Measurements from ENCODE around the gene XPOT. TPM values are rescaled to one million over a fixed set of nuclear protein-coding genes. Genes with fewer than 3 reads are reported as not detected.

XPOT gene
- total RNA-seq, 2 donors from 2014 or later: 94.9 to 100 TPM

DNA sequence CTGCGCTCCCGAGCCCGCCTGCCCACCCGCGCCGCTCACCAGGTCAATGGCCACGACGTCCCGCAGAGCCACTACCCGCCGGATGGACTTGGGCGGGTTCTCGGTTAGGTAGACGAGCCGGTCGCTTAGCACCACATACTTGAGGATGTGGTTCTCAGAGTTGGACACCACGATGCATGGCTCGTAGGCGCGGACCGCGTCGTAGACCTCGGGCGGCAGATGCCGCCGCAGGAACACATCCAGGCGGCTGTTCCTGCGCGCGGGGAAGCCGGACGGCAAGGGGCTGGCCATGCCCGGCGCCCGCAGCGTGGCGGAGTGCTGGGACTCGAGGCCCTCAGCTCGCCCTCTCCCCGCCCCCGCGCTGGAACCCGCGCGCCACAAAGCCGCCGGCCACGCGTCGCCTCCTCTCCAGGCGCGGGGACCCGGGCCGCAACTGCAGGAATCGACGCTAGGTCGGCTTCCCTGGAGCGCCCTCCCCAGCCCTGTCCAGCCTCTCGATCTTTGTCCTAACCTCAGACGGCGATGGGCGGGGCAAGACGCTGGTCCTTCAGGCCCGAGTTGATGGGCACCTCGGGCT, 13.8 kb upstream of the XPOT start, which contains the start of gene C12orf56:
TSS of gene C12orf56 (minus strand) at position 484 of the 577 bp plus-strand sequence. CDS start at position 291, 193 bp downstream.
- H3K4me3 Mint-ChIP-seq: peak within 1 kb of the TSS; percentile 51
- H3K9ac ChIP-seq (ENCODE audit: extremely low read depth, low read length, poor library complexity, severe bottlenecking): no peak within 1 kb of the TSS

DNA sequence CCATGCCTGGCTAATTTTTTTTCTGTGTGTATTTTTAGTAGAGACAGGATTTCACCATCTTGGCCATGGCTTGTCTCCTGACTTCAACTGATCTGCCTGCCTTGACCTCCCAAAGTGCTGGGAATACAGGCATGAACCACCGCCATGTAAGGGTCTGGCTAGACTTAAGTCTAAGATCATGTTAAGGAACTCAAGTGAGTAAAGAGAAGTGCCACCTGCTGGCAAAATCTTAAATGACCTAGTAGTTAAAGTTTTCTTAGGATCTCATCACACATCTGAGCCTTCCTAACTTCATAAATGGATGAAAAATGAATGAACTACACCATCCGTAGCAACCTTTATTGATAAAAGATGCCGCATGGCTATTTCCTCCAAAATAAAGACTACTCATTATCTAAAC, 12.0 kb upstream of the XPOT start:
- Mint-ChIP-seq H3K4me3 (no peak overlapping the region), H3K27ac (no peak overlapping the region), H3K36me3 (ENCODE audit: low read depth) (no peaks in the 10 kb centered on the region), H3K9me3 (no peaks in the 10 kb centered on the region), H3K4me1 (no peaks in the 10 kb centered on the region), H3K27me3 (ENCODE audit: insufficient read depth) (peaks cover 21% of the 10 kb centered on the region)
- Histone ChIP-seq H3K27me3 (ENCODE audit: control insufficient read depth, insufficient read depth, low read length, poor library complexity, severe bottlenecking) (no peaks in the 10 kb centered on the region), H3K4me3 (ENCODE audit: low read length) (no peak overlapping the region), H3K27ac (ENCODE audit: low read depth, low read length) (no peak overlapping the region), H3K9me3 (ENCODE audit: control insufficient read depth, low read length) (no peaks in the 10 kb centered on the region), H3K4me1 (ENCODE audit: control insufficient read depth, insufficient read depth, low read length) (no peaks in the 10 kb centered on the region), H3K9ac (ENCODE audit: extremely low read depth, low read length, poor library complexity, severe bottlenecking) (no peak overlapping the region), H3K36me3 (ENCODE audit: control insufficient read depth, insufficient read depth, low read length) (no peaks in the 10 kb centered on the region)
- TF ChIP-seq, protein P1, sequence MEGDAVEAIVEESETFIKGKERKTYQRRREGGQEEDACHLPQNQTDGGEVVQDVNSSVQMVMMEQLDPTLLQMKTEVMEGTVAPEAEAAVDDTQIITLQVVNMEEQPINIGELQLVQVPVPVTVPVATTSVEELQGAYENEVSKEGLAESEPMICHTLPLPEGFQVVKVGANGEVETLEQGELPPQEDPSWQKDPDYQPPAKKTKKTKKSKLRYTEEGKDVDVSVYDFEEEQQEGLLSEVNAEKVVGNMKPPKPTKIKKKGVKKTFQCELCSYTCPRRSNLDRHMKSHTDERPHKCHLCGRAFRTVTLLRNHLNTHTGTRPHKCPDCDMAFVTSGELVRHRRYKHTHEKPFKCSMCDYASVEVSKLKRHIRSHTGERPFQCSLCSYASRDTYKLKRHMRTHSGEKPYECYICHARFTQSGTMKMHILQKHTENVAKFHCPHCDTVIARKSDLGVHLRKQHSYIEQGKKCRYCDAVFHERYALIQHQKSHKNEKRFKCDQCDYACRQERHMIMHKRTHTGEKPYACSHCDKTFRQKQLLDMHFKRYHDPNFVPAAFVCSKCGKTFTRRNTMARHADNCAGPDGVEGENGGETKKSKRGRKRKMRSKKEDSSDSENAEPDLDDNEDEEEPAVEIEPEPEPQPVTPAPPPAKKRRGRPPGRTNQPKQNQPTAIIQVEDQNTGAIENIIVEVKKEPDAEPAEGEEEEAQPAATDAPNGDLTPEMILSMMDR (conservative IDR thresholded peaks at IDR 0.05): peak; percentile 74
- DNase-seq: peak; percentile 58
- WGBS, 2 experiments (ENCODE audit: insufficient coverage in 1 of 2, insufficient read length in 1 of 2): 74 to 100% methylated on average over 1 to 3 of the region's 3 CpGs

More for the DNA sequence above, 13.8 kb upstream of the XPOT start, which contains the start of gene C12orf56:
- no peaks in the 10 kb centered on the region for H3K36me3 ChIP-seq (ENCODE audit: control insufficient read depth, insufficient read depth, low read length)
- H3K36me3 Mint-ChIP-seq (ENCODE audit: low read depth): no peaks in the 10 kb centered on the region
- WGBS, 2 experiments (ENCODE audit: insufficient coverage in 1 of 2, insufficient read length in 1 of 2): 60 to 73% methylated on average over 40 to 66 of the region's 66 CpGs
- H3K9me3 ChIP-seq (ENCODE audit: control insufficient read depth, low read length): no peaks in the 10 kb centered on the region
- H3K4me1 Mint-ChIP-seq: no peaks in the 10 kb centered on the region
- H3K27me3 Mint-ChIP-seq (ENCODE audit: insufficient read depth): peaks cover 21% of the 10 kb centered on the region
- no peak within 1 kb of the TSS for H3K4me3 ChIP-seq (ENCODE audit: low read length)
- peak; percentile 85 for DNase-seq
- H3K9me3 Mint-ChIP-seq: no peaks in the 10 kb centered on the region
- no peak within 1 kb of the TSS for H3K27ac ChIP-seq (ENCODE audit: low read depth, low read length)
- TF ChIP-seq, protein P1 (conservative IDR thresholded peaks at IDR 0.05): peak; percentile 25
- no peaks in the 10 kb centered on the region for H3K4me1 ChIP-seq (ENCODE audit: control insufficient read depth, insufficient read depth, low read length)
- H3K27me3 ChIP-seq (ENCODE audit: control insufficient read depth, insufficient read depth, low read length, poor library complexity, severe bottlenecking): no peaks in the 10 kb centered on the region
- H3K27ac Mint-ChIP-seq: no peak within 1 kb of the TSS

DNA sequence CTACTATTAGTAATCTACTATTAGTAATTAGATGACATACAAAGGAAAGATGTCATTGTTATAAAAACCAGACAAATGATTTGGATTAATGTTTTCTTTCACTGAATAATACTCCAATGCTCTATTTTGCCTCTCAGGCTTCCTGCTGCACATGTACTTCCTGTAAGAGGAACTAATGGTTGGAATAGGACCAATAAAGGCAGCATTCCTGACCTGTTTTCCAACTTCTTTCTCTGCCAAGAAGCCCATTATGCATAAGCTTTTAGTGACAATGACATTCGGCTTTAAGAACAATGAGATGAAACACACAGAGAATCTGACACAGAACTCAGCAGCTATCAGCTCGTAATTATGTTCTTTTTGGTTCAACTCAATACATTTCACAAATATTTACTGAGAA, 8.5 kb upstream of the XPOT start:
- Mint-ChIP-seq H3K4me1 (peaks cover 4% of the 10 kb centered on the region), H3K36me3 (ENCODE audit: low read depth) (no peaks in the 10 kb centered on the region), H3K9me3 (no peaks in the 10 kb centered on the region), H3K27ac (no peak overlapping the region), H3K27me3 (ENCODE audit: insufficient read depth) (peaks cover 9% of the 10 kb centered on the region), H3K4me3 (no peak overlapping the region)
- no peaks in the 10 kb centered on the region for H3K36me3 ChIP-seq (ENCODE audit: control insufficient read depth, insufficient read depth, low read length)
- 89 to 93% methylated on average over 2 of the region's 2 CpGs for WGBS, 2 experiments (ENCODE audit: insufficient coverage in 1 of 2, insufficient read length in 1 of 2)
- no peaks in the 10 kb centered on the region for H3K9me3 ChIP-seq (ENCODE audit: control insufficient read depth, low read length)
- no peak overlapping the region for H3K9ac ChIP-seq (ENCODE audit: extremely low read depth, low read length, poor library complexity, severe bottlenecking)
- no peak overlapping the region for H3K4me3 ChIP-seq (ENCODE audit: low read length)
- H3K27ac ChIP-seq (ENCODE audit: low read depth, low read length): no peak overlapping the region
- TF ChIP-seq, protein P1 (conservative IDR thresholded peaks at IDR 0.05): no peak
- DNase-seq: no peak
- no peaks in the 10 kb centered on the region for H3K4me1 ChIP-seq (ENCODE audit: control insufficient read depth, insufficient read depth, low read length)
- H3K27me3 ChIP-seq (ENCODE audit: control insufficient read depth, insufficient read depth, low read length, poor library complexity, severe bottlenecking): no peaks in the 10 kb centered on the region
